AG10803 (cell line): ENCODE measurements around the gene FGF1.
A peak's percentile ranks its signal among the peaks of the same experiment; 100 is the strongest.

Experiments
- DNase-seq: peaks from one replicate; pipeline ENCODE4 v3.0.0; 2010; ENCODE audit warnings: low read depth
- H3K4me3 ChIP-seq: 2 replicates; pipeline ENCODE4 v1.5.1; 2011; ENCODE audit warnings: mild to moderate bottlenecking, low read length, control low read depth
- TF ChIP-seq, protein P1 (sequence below): conservative IDR thresholded peaks from 2 replicates; pipeline ENCODE4 v1.5.1; 2011; ENCODE audit warnings: mild to moderate bottlenecking, low read length, control low read depth, inconsistent platforms

Gene FGF1

DNA sequence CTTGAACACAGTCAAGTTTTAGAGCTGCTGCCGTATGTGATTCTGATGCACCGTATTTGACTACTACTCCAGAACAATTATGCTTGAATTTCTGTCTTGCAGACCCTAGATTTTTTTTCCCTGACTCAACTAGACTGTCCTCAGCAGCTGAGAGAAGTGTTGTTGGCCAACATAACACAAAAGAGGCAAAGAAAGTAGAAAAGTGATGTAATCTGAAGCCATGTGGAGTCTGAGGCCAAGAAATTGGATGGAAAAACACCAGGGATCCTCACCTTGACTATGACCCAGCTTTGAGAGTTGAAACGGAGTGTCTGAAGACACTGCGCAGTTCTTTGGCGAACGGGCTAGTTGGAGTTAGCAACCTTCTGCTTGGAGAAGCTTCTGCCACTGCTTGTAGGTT, 36.3 kb upstream of the FGF1 start:
- TF ChIP-seq, protein P1, sequence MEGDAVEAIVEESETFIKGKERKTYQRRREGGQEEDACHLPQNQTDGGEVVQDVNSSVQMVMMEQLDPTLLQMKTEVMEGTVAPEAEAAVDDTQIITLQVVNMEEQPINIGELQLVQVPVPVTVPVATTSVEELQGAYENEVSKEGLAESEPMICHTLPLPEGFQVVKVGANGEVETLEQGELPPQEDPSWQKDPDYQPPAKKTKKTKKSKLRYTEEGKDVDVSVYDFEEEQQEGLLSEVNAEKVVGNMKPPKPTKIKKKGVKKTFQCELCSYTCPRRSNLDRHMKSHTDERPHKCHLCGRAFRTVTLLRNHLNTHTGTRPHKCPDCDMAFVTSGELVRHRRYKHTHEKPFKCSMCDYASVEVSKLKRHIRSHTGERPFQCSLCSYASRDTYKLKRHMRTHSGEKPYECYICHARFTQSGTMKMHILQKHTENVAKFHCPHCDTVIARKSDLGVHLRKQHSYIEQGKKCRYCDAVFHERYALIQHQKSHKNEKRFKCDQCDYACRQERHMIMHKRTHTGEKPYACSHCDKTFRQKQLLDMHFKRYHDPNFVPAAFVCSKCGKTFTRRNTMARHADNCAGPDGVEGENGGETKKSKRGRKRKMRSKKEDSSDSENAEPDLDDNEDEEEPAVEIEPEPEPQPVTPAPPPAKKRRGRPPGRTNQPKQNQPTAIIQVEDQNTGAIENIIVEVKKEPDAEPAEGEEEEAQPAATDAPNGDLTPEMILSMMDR = no peak
- H3K4me3 ChIP-seq = no peak overlapping the region
- DNase-seq = peak; percentile 31

DNA sequence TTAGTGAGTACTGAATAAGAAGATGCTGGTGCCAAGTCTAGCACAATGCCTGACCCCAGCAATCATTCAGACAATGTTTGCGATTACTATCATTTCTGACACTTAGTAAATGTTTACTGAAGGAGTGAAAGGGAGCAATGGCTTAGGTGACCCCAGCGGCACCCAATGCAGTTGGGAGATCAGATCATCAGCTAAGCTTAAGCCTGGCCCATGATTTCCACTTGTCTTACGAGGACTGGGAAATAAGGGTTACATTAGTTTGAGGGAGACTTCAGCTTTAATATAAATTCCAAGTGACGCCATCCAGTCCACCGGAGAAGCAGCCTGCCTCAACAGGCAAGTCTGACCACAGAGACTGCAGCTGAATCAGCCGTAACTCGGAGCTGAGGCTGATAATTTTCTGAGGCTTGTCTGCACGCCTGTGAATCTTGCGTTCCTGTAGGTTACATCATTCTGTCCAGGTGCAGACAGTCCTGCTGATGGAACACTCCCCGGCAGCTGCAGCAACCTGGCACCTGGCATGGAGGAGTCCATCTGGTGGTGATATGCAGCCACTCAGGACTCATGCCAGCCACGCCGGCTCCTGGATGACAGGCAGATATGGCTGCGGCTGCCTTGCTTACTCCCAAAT, 34.9 kb upstream of the FGF1 start:
- TF ChIP-seq, protein P1 = no peak
- H3K4me3 ChIP-seq = no peak overlapping the region
- DNase-seq = no peak

GRCh38 chr5:142719836-142720370, 34.0 kb upstream of the FGF1 start:
- DNase-seq = no peak
- H3K4me3 ChIP-seq = no peak overlapping the region
- TF ChIP-seq, protein P1 = no peak

GRCh38 chr5:142717582-142718215, 31.8 kb upstream of the FGF1 start:
- TF ChIP-seq, protein P1 = peak; percentile 93
- no peak overlapping the region for H3K4me3 ChIP-seq
- DNase-seq = peak; percentile 77

GRCh38 chr5:142716963-142717362, 31.1 kb upstream of the FGF1 start:
- DNase-seq = peak; percentile 53
- TF ChIP-seq, protein P1 = peak; percentile 70
- H3K4me3 ChIP-seq = no peak overlapping the region

- TF ChIP-seq, protein P1 = no peak
- no peak for DNase-seq
- H3K4me3 ChIP-seq = no peak overlapping the region
Observed at GRCh38 chr5:142715291-142715690, 29.4 kb upstream of the FGF1 start.

- TF ChIP-seq, protein P1 = peak; percentile 74
Observed at GRCh38 chr5:142713121-142713706, 27.3 kb upstream of the FGF1 start.

More at GRCh38 chr5:142713121-142713706, 27.3 kb upstream of the FGF1 start:
- DNase-seq = peak; percentile 79
- peak overlapping the region; percentile 72 for H3K4me3 ChIP-seq
